ENCODE data around the gene PKD1. TPM values are rescaled to one million over a fixed set of nuclear protein-coding genes. Genes with fewer than 3 reads are reported as not detected.

PKD1 gene
- total RNA-seq, 1 experiment from 2014 or later, result 58.9 TPM

DNA sequence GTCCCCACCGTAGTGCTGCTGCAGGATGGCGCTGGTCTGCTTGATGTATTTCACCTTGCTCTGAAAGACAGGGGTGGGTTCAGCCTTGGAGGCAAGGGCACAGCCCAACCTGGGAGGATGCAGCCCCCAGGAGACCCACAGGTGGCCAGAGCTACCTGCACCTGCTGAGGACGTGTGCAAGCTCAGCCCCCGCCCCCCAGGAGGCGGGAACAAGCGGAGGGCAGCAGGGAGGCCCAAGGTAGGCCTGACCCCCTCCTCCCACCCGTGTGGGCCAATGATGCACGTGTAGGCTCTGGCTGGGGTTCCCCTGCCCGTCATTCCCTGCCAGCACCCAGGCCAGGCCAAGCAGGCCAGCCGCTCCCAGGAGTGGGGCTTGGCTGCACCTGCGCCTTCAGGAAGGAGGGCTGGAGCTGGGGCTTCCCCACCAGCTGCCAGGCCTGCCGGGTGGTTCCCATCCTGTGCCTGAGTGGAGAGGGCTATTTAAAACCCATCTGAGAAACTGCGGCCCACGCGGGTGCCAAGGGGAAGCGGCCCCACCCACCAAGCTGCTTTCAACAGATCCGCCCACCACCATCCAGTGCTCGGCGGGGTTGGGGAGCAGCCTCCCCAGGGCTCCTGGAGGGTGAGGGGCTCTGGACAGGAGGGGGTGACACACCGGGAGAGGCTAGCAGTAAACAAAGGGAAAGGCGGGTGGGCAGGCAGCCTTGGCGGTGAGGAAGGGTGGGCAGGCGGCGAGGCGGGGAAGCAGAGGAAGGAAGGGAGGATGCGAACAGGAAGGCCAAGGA lies 91.8 kb downstream of the PKD1 start:
- no peaks in the 10 kb centered on the region for H3F3A ChIP-seq (ENCODE audit: low read length, unreplicated experiment)
- no peaks in the 10 kb centered on the region for H4K20me1 ChIP-seq (ENCODE audit: low read length)
- H3K9me2 ChIP-seq (replicated peaks; ENCODE audit: low read length), result no peaks in the 10 kb centered on the region
- H3K4me3 ChIP-seq (ENCODE audit: low read length), result no peak overlapping the region
- H3K27me3 ChIP-seq (ENCODE audit: low read length), result no peaks in the 10 kb centered on the region
- POLR2A ChIA-PET (ENCODE audit: unreplicated experiment), result no interaction called here
- peaks cover 35% of the 10 kb centered on the region for H3K79me2 ChIP-seq (ENCODE audit: low read length)
- H2AFZ ChIP-seq (ENCODE audit: low read length), result no peak overlapping the region
- peaks cover 70% of the 10 kb centered on the region for H3K4me1 ChIP-seq (ENCODE audit: insufficient read depth, low read length)
- CTCF ChIA-PET, result no interaction called here
- H3K36me3 ChIP-seq (ENCODE audit: low read depth, low read length), result no peaks in the 10 kb centered on the region
- BruUV-seq (replicated peaks), result no TSS peak
- no peak overlapping the region for H3K4me2 ChIP-seq (ENCODE audit: low read length)
- DNase-seq (no peak), ATAC-seq (no peak)
- intact Hi-C loops (cut with micrococcal nuclease), result no loop called here
- no peak overlapping the region for H3K9ac ChIP-seq (ENCODE audit: low read length)
- peak overlapping the region; percentile 67 for H3K27ac ChIP-seq (ENCODE audit: low read length)
- H3K9me3 ChIP-seq (ENCODE audit: low read length), result no peaks in the 10 kb centered on the region
- TF ChIP-seq EZH2phosphoT487 (IDR thresholded peaks at IDR 0.05; ENCODE audit: borderline replicate concordance, low read length), result no peak
- TF ChIP-seq, protein P1, sequence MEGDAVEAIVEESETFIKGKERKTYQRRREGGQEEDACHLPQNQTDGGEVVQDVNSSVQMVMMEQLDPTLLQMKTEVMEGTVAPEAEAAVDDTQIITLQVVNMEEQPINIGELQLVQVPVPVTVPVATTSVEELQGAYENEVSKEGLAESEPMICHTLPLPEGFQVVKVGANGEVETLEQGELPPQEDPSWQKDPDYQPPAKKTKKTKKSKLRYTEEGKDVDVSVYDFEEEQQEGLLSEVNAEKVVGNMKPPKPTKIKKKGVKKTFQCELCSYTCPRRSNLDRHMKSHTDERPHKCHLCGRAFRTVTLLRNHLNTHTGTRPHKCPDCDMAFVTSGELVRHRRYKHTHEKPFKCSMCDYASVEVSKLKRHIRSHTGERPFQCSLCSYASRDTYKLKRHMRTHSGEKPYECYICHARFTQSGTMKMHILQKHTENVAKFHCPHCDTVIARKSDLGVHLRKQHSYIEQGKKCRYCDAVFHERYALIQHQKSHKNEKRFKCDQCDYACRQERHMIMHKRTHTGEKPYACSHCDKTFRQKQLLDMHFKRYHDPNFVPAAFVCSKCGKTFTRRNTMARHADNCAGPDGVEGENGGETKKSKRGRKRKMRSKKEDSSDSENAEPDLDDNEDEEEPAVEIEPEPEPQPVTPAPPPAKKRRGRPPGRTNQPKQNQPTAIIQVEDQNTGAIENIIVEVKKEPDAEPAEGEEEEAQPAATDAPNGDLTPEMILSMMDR (conservative IDR thresholded peaks at IDR 0.05; ENCODE audit: low read depth, low read length), result no peak
- TF ChIP-seq EZH2 (IDR thresholded peaks at IDR 0.05; ENCODE audit: low read length, unreplicated experiment), result no peak

DNA sequence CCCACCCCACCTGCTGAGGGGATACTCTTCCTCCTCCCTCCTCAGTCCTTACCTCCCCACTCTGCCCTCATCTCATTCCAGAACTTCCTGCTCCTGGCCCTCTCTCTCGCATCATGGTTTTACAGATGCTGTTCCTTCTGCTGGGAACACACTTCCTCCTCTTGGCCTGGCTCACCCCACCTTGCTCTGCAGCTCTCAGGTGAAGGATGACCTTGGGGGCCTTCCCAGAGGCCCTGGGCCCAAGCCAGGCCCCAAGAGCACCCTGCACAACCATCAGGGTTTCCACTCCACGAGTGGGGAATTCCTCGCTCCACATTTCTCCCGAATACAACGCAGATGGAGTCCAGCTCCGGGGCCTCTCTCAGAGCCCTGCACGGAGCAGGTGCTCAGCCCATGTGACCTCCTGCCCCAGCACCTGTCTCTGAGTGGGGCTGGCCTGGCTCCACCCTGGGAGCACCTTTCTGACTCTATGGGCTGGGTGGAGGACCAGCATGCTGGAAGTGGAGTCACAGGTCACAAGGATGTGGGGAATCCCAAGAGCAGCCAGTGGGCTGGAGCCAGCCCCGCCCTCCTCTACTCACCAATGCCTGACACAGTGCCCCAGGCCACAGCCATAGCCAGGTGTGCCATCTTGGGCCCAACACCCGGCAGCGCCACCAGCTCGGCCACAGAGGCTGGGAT lies 92.6 kb downstream of the PKD1 start:
- H3K4me3 ChIP-seq (ENCODE audit: low read length), result no peak overlapping the region
- no peaks in the 10 kb centered on the region for H3K36me3 ChIP-seq (ENCODE audit: low read depth, low read length)
- peak overlapping the region; percentile 41; the same call in 1 of the 2 replicates for H3K9ac ChIP-seq (ENCODE audit: low read length)
- BruUV-seq (replicated peaks), result no TSS peak
- intact Hi-C loops (cut with micrococcal nuclease), result no loop called here
- no peaks in the 10 kb centered on the region for H4K20me1 ChIP-seq (ENCODE audit: low read length)
- TF ChIP-seq, protein P1 (conservative IDR thresholded peaks at IDR 0.05; ENCODE audit: low read depth, low read length), result no peak
- TF ChIP-seq EZH2 (IDR thresholded peaks at IDR 0.05; ENCODE audit: low read length, unreplicated experiment), result no peak
- TF ChIP-seq EZH2phosphoT487 (IDR thresholded peaks at IDR 0.05; ENCODE audit: borderline replicate concordance, low read length), result no peak
- H3K79me2 ChIP-seq (ENCODE audit: low read length), result peaks cover 28% of the 10 kb centered on the region
- H3K27ac ChIP-seq (ENCODE audit: low read length), result peak overlapping the region; percentile 67
- no peaks in the 10 kb centered on the region for H3K27me3 ChIP-seq (ENCODE audit: low read length)
- DNase-seq (peak; percentile 20), ATAC-seq (no peak)
- H2AFZ ChIP-seq (ENCODE audit: low read length), result no peak overlapping the region
- H3K4me1 ChIP-seq (ENCODE audit: insufficient read depth, low read length), result peaks cover 75% of the 10 kb centered on the region
- no peaks in the 10 kb centered on the region for H3K9me3 ChIP-seq (ENCODE audit: low read length)
- ChIA-PET CTCF (no interaction called here), POLR2A (ENCODE audit: unreplicated experiment) (no interaction called here)
- 0 out of 2 replicates have a peak overlapping the region, but pooled peaks have one; percentile 22 for H3K4me2 ChIP-seq (ENCODE audit: low read length)
- no peaks in the 10 kb centered on the region for H3K9me2 ChIP-seq (replicated peaks; ENCODE audit: low read length)
- H3F3A ChIP-seq (ENCODE audit: low read length, unreplicated experiment), result no peaks in the 10 kb centered on the region
